Stomach smooth muscle (tissue), 2 donors: ENCODE results near the gene MFF.

Experiments
- H3K27ac ChIP-seq: one replicate; pipeline ENCODE4 v1.7.0; 2013; ENCODE audit warnings: mild to moderate bottlenecking, low read length, inconsistent platforms
- H3K27me3 ChIP-seq, 2 donors: one replicate each; pipeline ENCODE4 v1.7.0; 2013; ENCODE audit warnings: low read length in 2 of 2; ENCODE audit not compliant: insufficient read depth in 2 of 2, control insufficient read depth in 1 of 2
- H3K36me3 ChIP-seq, 2 donors: one replicate each; pipeline ENCODE4 v1.7.0; 2013; ENCODE audit warnings: low read length in 2 of 2; ENCODE audit not compliant: control insufficient read depth in 2 of 2, insufficient read depth in 2 of 2
- H3K4me1 ChIP-seq: one replicate; pipeline ENCODE4 v1.7.0; 2013; ENCODE audit warnings: low read length; ENCODE audit not compliant: control insufficient read depth, insufficient read depth
- H3K4me3 ChIP-seq, 2 donors: one replicate each; pipeline ENCODE4 v1.7.0; 2013; ENCODE audit warnings: low read length in 2 of 2
- H3K9ac ChIP-seq, 2 donors: one replicate each; pipeline ENCODE4 v1.7.0; 2013; ENCODE audit warnings: low read length in 2 of 2, mild to moderate bottlenecking in 1 of 2
- H3K9me3 ChIP-seq, 2 donors: one replicate each; pipeline ENCODE4 v1.7.0; 2013; ENCODE audit warnings: low read length in 2 of 2; ENCODE audit not compliant: control insufficient read depth in 2 of 2
- donor health status: healthy.
- donor health status: Pancreatic carcinoma.

The MFF gene

DNA sequence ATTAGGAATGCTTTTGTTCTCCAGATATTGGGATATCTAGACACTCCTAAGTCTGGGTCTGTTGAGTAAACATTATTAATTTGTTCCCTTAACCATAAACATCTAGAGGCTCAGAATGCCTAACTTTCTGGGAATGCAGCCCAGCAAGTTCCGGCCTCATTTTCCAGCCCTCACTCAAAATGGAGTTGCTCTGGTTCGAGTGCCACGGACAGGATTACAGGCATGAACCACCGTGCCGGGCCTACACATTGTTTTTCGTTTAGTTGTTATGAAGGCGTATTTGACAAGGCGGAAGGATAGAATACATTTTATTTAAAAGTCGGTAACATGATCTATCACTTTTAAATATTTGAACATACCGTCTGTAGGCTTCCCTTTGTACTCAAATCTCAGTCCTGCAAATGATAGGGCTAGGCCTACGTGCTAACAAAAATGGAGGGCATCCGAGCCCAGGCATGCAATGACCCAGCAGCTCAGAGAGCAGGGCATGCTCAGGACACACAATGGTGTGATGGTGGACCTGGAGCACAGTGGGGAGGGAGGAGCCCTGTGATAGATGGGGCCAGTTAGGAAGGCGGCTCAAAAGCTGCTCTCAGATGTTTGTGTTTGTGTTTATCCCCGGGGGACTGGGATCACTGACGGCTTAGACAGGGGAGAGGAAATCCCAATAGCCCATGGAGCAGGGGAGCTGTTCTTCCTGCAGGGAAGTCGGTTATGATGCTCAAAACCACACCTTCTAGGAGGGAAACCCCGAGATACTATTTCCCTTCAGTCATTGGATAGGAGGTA, 65.6 kb downstream of the MFF start:
- no peaks in the 10 kb centered on the region for H3K36me3 ChIP-seq
- H3K27me3 ChIP-seq, result no peaks in the 10 kb centered on the region
- peaks cover 2% of the 10 kb centered on the region for H3K4me1 ChIP-seq
- no peak overlapping the region for H3K9ac ChIP-seq
- peaks cover 0 to 3% of the 10 kb centered on the region in 2 donors for H3K9me3 ChIP-seq
- no peak overlapping the region for H3K27ac ChIP-seq
- no peak overlapping the region for H3K4me3 ChIP-seq

DNA sequence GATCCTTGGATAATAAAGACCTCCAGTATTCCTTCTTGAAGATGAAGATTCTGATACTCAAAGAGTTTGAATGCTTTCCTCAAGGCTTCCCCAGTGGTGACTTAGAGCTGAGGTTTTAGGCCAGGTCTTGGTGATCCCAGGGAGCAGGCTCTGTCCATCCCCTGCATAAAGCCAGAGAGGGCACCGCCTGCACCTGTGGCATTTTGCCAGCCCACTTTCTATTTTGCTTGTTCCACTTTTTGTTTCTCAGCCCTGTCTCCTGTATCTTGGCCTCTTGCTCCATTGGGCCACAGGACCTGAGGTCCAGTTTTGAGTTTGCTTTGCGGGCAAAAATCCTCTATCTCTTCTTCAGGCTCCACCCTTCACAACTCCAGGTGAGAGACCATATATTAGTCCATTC, 69.3 kb downstream of the MFF start:
- Histone ChIP-seq H3K27ac (no peak overlapping the region), H3K4me3 (no peak overlapping the region), H3K36me3 (no peaks in the 10 kb centered on the region), H3K9ac (no peak overlapping the region), H3K4me1 (peaks cover 2% of the 10 kb centered on the region), H3K9me3 (no peaks in the 10 kb centered on the region), H3K27me3 (no peaks in the 10 kb centered on the region)

DNA sequence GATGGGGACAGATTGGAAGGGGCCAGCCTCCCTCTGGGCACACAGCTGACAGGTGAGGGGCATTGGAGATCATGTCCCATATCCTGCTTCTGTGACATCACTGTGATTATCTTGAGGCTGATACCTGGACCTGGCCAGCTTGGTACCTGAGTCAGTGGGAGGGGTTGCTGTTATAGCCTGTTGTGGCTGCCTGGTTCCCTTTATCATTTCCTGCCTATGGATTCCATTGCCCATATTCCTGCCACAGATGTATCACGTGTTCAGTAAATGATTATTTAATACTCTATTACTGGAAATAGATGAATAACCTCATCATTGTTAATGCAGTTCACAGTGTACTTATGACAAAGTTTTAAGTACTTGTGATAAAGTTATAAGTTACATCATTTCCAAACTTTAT, 70.5 kb downstream of the MFF start:
- Histone ChIP-seq H3K9ac (no peak overlapping the region), H3K36me3 (no peaks in the 10 kb centered on the region), H3K27me3 (no peaks in the 10 kb centered on the region), H3K27ac (no peak overlapping the region), H3K4me3 (no peak overlapping the region), H3K4me1 (peaks cover 2% of the 10 kb centered on the region), H3K9me3 (no peaks in the 10 kb centered on the region)

DNA sequence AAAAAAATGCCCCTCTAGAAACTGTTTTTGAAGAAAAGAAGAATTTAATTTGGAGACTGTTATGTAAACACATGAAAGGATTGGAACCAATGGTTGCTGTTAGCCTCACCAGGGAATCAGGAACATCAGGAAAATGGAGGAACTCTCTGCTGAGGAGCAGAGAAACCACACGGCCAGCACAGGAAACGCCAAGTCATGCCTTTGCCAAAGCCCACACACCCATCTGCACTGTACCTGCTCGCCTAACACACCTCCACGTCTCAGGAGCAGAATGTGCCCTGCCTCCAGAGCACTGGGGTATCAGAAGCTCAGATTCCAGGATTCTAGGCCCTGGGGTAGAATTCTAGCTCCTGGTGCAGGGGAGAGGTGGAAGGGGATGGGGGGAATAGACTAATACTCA, 72.5 kb downstream of the MFF start:
- no peaks in the 10 kb centered on the region for H3K36me3 ChIP-seq
- peaks cover 2% of the 10 kb centered on the region for H3K4me1 ChIP-seq
- no peaks in the 10 kb centered on the region for H3K9me3 ChIP-seq
- no peaks in the 10 kb centered on the region for H3K27me3 ChIP-seq
- H3K9ac ChIP-seq, result no peak overlapping the region
- no peak overlapping the region for H3K4me3 ChIP-seq
- H3K27ac ChIP-seq, result no peak overlapping the region

DNA sequence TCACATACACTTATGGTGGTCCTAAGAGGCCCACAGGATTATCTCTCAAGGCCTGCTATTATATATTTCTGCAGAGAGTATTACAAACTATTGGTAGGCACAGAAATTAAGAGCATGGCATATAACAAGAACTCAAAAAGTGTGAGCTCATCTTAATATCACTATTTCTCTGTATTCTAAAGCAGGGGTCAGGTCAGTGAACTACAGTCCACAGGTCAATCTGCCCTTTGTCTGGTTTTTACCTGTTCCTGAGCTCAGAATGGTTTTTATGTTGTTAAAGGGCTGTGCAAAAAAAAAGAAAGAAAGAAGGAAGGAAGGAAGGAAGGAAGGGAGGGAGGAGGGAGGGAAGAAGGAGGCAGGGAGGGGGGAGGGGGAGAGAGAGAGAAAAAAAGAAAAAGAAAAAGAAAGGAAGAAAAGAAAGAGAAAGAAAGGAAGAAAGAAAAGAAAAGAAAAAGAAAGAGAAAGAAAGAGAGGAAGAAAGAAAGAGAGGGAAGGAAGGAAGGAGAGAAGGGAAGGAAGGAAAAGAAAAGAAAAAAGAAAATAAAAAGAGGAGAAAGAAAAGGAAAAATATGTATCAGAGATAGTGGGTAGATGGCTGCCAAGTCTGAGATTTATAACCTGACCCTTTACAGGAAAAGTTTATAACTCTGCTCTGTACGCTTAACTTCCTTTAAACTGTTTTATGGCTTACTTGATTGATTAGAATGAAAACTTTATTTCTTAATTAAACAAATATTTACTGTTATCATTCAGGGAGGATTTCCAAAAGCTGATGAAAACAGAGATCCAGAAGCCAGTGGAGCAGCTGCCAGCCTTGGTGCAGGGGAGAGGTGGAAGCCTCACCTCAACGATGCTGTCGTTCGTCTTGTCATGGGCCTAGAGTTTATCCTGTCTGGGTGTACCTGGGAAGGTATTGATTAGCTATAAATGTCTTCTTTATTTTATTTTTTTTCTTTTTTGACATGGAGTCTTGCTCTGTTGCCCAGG, 73.9 kb downstream of the MFF start:
- H3K9ac ChIP-seq, result no peak overlapping the region
- peaks cover 2% of the 10 kb centered on the region for H3K4me1 ChIP-seq
- no peaks in the 10 kb centered on the region for H3K27me3 ChIP-seq
- H3K27ac ChIP-seq, result no peak overlapping the region
- no peak overlapping the region for H3K4me3 ChIP-seq
- no peaks in the 10 kb centered on the region for H3K36me3 ChIP-seq
- H3K9me3 ChIP-seq, result no peaks in the 10 kb centered on the region

DNA sequence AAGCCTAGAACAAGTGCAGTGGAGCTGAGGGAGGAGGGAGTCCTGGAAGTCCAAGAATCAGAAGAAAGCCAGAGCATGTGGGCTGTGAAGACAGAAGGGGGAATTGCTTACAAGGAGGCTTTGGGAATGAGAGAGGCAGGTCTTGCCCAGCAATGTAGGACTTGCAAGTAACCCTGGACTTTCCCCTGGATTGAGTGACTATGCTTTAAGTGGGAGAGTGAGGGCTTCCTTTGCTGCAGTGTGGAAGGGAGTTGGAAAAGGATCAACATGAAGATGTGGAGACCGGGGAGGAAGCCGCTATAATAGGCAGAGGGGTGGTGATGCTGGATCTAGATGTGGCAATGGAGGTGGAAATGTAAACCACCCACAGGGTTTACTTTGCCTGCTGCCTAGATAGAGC, 76.5 kb downstream of the MFF start:
- H3K9me3 ChIP-seq, result no peaks in the 10 kb centered on the region
- no peak overlapping the region for H3K9ac ChIP-seq
- no peaks in the 10 kb centered on the region for H3K27me3 ChIP-seq
- peaks cover 6% of the 10 kb centered on the region for H3K4me1 ChIP-seq
- no peaks in the 10 kb centered on the region for H3K36me3 ChIP-seq
- no peak overlapping the region for H3K4me3 ChIP-seq
- no peak overlapping the region for H3K27ac ChIP-seq

DNA sequence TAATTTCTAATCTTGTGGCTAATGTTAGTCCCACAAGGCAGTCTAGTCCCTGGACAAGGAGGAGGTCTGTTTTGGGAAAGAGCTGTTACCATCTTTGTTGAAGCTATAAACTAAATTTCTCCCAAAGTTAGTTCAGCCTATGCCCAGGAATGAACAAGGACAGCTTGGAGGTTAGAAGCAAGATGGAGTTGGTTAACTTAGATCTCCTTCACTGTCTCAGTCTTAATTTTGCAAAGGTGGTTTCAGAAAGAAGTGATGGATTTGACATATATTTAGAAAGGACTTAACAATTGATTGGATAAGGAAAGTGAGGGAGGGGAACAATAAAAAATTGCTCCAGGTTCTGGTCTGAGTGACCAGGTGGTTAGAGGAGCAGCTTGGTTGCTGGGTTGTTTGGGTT, 77.3 kb downstream of the MFF start:
- Histone ChIP-seq H3K9me3 (no peaks in the 10 kb centered on the region), H3K4me3 (no peak overlapping the region), H3K27me3 (no peaks in the 10 kb centered on the region), H3K36me3 (no peaks in the 10 kb centered on the region), H3K27ac (no peak overlapping the region), H3K9ac (no peak overlapping the region), H3K4me1 (peaks cover 7% of the 10 kb centered on the region)

DNA sequence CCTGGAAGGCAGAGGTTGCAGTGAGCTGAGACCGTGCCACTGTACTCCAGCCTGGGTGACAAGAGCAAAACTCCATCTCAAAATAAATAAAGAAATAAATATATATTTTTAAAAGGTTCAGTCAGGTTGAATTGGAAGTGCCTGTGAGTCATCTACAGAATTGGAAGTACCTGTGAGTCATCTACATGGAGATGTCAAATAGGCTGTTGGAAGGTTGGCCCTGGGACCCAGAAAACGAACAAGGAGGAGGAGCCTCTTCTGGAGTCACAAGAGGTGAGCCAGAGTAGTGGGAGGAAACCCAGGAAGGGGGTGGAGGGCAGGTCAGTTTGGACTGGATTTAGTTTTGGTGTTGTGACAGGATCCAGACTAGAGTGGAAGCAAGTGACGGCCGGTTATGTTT, 77.9 kb downstream of the MFF start:
- no peaks in the 10 kb centered on the region for H3K27me3 ChIP-seq

DNA sequence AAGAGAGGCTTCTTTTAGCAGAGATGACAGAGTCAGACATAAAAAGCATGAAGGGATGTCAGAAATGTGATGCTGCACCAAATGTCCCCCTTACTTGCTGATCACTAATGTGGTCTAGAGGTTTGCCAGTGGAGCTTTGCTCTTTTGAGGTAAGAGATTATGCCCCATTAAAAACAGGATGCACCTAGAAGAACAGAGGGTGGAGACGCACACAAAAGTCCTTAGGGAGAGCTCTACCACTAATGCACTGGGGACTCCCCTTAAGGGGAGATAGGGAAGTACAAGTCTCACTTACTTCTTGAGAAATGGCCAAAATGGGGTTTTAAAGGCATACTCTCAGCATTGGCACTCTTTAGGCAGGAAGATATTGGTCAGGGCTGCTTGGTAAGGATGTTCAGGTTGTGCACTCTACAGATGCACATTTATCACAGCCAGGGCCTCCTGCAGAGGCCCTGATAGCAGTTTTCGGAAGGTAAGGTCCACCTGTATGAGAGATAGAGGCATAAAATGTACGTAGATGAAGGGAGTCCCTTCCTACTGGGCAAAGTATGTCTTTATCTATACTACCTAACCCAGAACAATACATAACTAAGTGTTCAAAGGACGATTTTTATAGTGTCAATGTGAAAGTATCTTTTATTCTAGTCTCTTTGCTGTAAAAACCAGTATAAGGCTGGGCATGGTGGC, 79.7 kb downstream of the MFF start:
- H3K4me3 ChIP-seq, result no peak overlapping the region
- no peaks in the 10 kb centered on the region for H3K9me3 ChIP-seq
- no peaks in the 10 kb centered on the region for H3K27me3 ChIP-seq
- H3K9ac ChIP-seq, result no peak overlapping the region
- H3K27ac ChIP-seq, result no peak overlapping the region
- H3K4me1 ChIP-seq, result peaks cover 7% of the 10 kb centered on the region
- H3K36me3 ChIP-seq, result no peaks in the 10 kb centered on the region

More for the DNA sequence above, 77.9 kb downstream of the MFF start:
- Histone ChIP-seq H3K9ac (no peak overlapping the region), H3K4me3 (no peak overlapping the region), H3K36me3 (no peaks in the 10 kb centered on the region), H3K4me1 (peaks cover 7% of the 10 kb centered on the region), H3K9me3 (no peaks in the 10 kb centered on the region), H3K27ac (no peak overlapping the region)

DNA sequence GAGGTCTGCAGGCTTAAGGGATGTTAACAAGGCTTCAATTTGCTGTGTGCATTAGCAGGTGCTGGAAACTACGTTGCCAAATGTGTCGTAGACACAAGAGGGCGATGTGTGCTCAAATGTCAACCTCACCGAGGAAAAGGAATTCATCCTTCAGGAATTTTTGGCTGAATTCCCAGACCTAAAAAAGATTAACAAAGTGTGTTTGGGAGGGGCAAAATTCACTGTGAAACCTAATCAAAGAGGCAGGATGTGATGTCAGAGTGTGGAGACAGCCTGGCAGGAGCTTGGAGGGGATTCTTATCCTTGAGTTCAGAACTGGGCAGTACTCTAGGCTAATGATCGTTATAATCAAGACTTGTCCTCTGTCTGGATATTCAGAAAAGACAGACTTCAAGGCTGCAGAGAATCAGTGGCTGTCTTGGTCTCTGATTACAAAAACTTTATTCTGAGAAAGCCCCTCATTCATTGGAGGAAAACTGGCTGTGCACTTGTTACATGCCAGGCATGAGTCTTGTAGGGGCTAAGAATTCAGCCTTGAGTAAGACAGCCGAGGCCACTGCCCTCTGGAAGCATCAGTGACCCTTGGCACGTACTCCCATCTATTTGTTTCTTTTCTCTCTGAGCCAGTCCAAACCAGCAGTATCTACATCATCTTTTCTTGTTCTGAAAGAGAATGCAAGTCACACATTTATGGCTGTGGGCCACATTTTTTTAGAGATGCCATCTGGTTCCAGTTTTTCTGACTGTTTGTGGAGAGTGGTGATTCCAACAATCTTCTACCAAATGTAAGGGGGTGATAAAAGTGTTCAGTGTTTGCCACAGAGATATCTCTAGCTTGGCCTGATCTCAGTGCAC, 81.4 kb downstream of the MFF start:
- Histone ChIP-seq H3K9ac (peak overlapping the region in 1 of 2 donors; percentile 42), H3K9me3 (no peaks in the 10 kb centered on the region), H3K27me3 (no peaks in the 10 kb centered on the region), H3K27ac (no peak overlapping the region), H3K4me3 (peak overlapping the region in 1 of 2 donors; percentile 40), H3K4me1 (peaks cover 7% of the 10 kb centered on the region), H3K36me3 (no peaks in the 10 kb centered on the region)
